IPS-NIHi7 (cell line): ENCODE results near the gene SAMD1.

ENCODE experiments used
- DNase-seq: peaks from one replicate; pipeline ENCODE4 v3.0.0; 2012; ENCODE audit warnings: mixed read lengths; ENCODE audit errors: extremely low spot score

The SAMD1 gene

GRCh38 chr19:14113762-14114414 is 23.3 kb upstream of the SAMD1 start:
- DNase-seq, result no peak

GRCh38 chr19:14112809-14113385 is 22.3 kb upstream of the SAMD1 start:
- DNase-seq, result no peak

GRCh38 chr19:14112051-14112808 is 21.7 kb upstream of the SAMD1 start:
- DNase-seq, result no peak

- DNase-seq, result no peak
Measured at GRCh38 chr19:14111486-14111885, 20.9 kb upstream of the SAMD1 start.

- DNase-seq, result no peak
Measured at GRCh38 chr19:14110650-14111049, 20.1 kb upstream of the SAMD1 start.

- DNase-seq, result no peak
Measured at GRCh38 chr19:14107581-14108461, 17.3 kb upstream of the SAMD1 start.

GRCh38 chr19:14106840-14107239 is 16.3 kb upstream of the SAMD1 start:
- DNase-seq, result no peak

GRCh38 chr19:14105680-14106079 is 15.1 kb upstream of the SAMD1 start:
- no peak for DNase-seq

- no peak for DNase-seq
Measured at GRCh38 chr19:14103310-14103709, 12.8 kb upstream of the SAMD1 start.

- no peak for DNase-seq
Measured at GRCh38 chr19:14102756-14103155, 12.2 kb upstream of the SAMD1 start.

- no peak for DNase-seq
Measured at GRCh38 chr19:14102102-14102696, 11.6 kb upstream of the SAMD1 start.

- DNase-seq, result no peak
Measured at GRCh38 chr19:14101003-14101545, 10.5 kb upstream of the SAMD1 start.

GRCh38 chr19:14097532-14098151 is 7.1 kb upstream of the SAMD1 start:
- DNase-seq, result no peak

- DNase-seq, result no peak
Measured at GRCh38 chr19:14096272-14096992, 5.9 kb upstream of the SAMD1 start.

- no peak for DNase-seq
Measured at GRCh38 chr19:14094854-14095253, 4.3 kb upstream of the SAMD1 start.

GRCh38 chr19:14093117-14093823 is 2.7 kb upstream of the SAMD1 start:
- DNase-seq, result no peak

GRCh38 chr19:14091813-14092462 is 1.4 kb upstream of the SAMD1 start:
- peak; percentile 31 for DNase-seq

GRCh38 chr19:14091081-14091812 is 696 bp upstream of the SAMD1 start:
- DNase-seq, result peak; percentile 81
